Measurements from ENCODE around the gene STRA6.

- no peak for TF ChIP-seq POLR2AphosphoS5 (IDR thresholded peaks at IDR 0.05)
- TF ChIP-seq, protein P1, sequence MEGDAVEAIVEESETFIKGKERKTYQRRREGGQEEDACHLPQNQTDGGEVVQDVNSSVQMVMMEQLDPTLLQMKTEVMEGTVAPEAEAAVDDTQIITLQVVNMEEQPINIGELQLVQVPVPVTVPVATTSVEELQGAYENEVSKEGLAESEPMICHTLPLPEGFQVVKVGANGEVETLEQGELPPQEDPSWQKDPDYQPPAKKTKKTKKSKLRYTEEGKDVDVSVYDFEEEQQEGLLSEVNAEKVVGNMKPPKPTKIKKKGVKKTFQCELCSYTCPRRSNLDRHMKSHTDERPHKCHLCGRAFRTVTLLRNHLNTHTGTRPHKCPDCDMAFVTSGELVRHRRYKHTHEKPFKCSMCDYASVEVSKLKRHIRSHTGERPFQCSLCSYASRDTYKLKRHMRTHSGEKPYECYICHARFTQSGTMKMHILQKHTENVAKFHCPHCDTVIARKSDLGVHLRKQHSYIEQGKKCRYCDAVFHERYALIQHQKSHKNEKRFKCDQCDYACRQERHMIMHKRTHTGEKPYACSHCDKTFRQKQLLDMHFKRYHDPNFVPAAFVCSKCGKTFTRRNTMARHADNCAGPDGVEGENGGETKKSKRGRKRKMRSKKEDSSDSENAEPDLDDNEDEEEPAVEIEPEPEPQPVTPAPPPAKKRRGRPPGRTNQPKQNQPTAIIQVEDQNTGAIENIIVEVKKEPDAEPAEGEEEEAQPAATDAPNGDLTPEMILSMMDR (IDR thresholded peaks at IDR 0.05 in 8 of 11, conservative IDR thresholded peaks at IDR 0.05 in 3 of 11), result no peak
Measured at GRCh38 chr15:74208496-74208895, 5.9 kb upstream of the STRA6 start.

Measured in spleen (tissue), 7 donors.